Measurements from ENCODE around the gene PITRM1. TPM values are rescaled to one million over a fixed set of nuclear protein-coding genes. Genes with fewer than 3 reads are reported as not detected.

The PITRM1 gene
- total RNA-seq, 1 experiment from 2014 or later, result 70.4 TPM

GRCh38 chr10:3098689-3099088 is 73.9 kb downstream of the PITRM1 start:
- CTCF ChIA-PET, result no interaction called here
- H3K4me3 Mint-ChIP-seq (ENCODE audit: low read depth, unreplicated experiment), result no peak overlapping the region
- DNase-seq, result no peak
- peaks cover 36% of the 10 kb centered on the region for H3K4me1 Mint-ChIP-seq (ENCODE audit: low read depth, unreplicated experiment)
- TF ChIP-seq CTCF (IDR thresholded peaks at IDR 0.05; ENCODE audit: unreplicated experiment), result no peak
- H3K27ac Mint-ChIP-seq (ENCODE audit: unreplicated experiment), result no peak overlapping the region
- H3K9me3 Mint-ChIP-seq (ENCODE audit: low read depth, unreplicated experiment), result no peaks in the 10 kb centered on the region
- H3K36me3 Mint-ChIP-seq (ENCODE audit: insufficient read depth, unreplicated experiment), result peaks cover 65% of the 10 kb centered on the region
- H3K27me3 Mint-ChIP-seq (ENCODE audit: unreplicated experiment), result no peaks in the 10 kb centered on the region
- intact Hi-C loops (cut with micrococcal nuclease; ENCODE audit: unreplicated experiment), result no loop called here
- no TSS peak for BruUV-seq (replicated peaks)

GRCh38 chr10:3097160-3097559 is 75.4 kb downstream of the PITRM1 start:
- peak overlapping the region; percentile 68 for H3K27ac Mint-ChIP-seq (ENCODE audit: unreplicated experiment)

GRCh38 chr10:3096149-3096548 is 76.4 kb downstream of the PITRM1 start:
- no peak for DNase-seq
- peaks cover 61% of the 10 kb centered on the region for H3K4me1 Mint-ChIP-seq (ENCODE audit: low read depth, unreplicated experiment)
- intact Hi-C loops (cut with micrococcal nuclease; ENCODE audit: unreplicated experiment), result no loop called here
- TSS peak; percentile 24 for BruUV-seq (replicated peaks)
- peaks cover 72% of the 10 kb centered on the region for H3K36me3 Mint-ChIP-seq (ENCODE audit: insufficient read depth, unreplicated experiment)
- peak overlapping the region; percentile 59 for H3K4me3 Mint-ChIP-seq (ENCODE audit: low read depth, unreplicated experiment)
- H3K27me3 Mint-ChIP-seq (ENCODE audit: unreplicated experiment), result no peaks in the 10 kb centered on the region
- TF ChIP-seq CTCF (IDR thresholded peaks at IDR 0.05; ENCODE audit: unreplicated experiment), result no peak
- CTCF ChIA-PET, result interaction anchor here (1.4 to 2.4 kb wide), 2 partner anchors 15 to 25 kb away, joined by 4 to 6 read pairs; no protein-coding TSS in a partner anchor
- peak overlapping the region; percentile 97 for H3K27ac Mint-ChIP-seq (ENCODE audit: unreplicated experiment)
- no peaks in the 10 kb centered on the region for H3K9me3 Mint-ChIP-seq (ENCODE audit: low read depth, unreplicated experiment)

More at GRCh38 chr10:3097160-3097559, 75.4 kb downstream of the PITRM1 start:
- Mint-ChIP-seq H3K4me3 (ENCODE audit: low read depth, unreplicated experiment) (no peak overlapping the region), H3K9me3 (ENCODE audit: low read depth, unreplicated experiment) (no peaks in the 10 kb centered on the region), H3K27me3 (ENCODE audit: unreplicated experiment) (no peaks in the 10 kb centered on the region), H3K36me3 (ENCODE audit: insufficient read depth, unreplicated experiment) (peaks cover 68% of the 10 kb centered on the region), H3K4me1 (ENCODE audit: low read depth, unreplicated experiment) (peaks cover 51% of the 10 kb centered on the region)
- BruUV-seq (replicated peaks), result no TSS peak
- CTCF ChIA-PET, result no interaction called here
- intact Hi-C loops (cut with micrococcal nuclease; ENCODE audit: unreplicated experiment), result no loop called here
- TF ChIP-seq CTCF (IDR thresholded peaks at IDR 0.05; ENCODE audit: unreplicated experiment), result no peak
- DNase-seq, result no peak

GRCh38 chr10:3095373-3096139 is 77.0 kb downstream of the PITRM1 start:
- no TSS peak for BruUV-seq (replicated peaks)
- Mint-ChIP-seq H3K4me3 (ENCODE audit: low read depth, unreplicated experiment) (peak overlapping the region; percentile 59), H3K36me3 (ENCODE audit: insufficient read depth, unreplicated experiment) (peaks cover 72% of the 10 kb centered on the region), H3K27ac (ENCODE audit: unreplicated experiment) (peak overlapping the region; percentile 97), H3K27me3 (ENCODE audit: unreplicated experiment) (no peaks in the 10 kb centered on the region), H3K9me3 (ENCODE audit: low read depth, unreplicated experiment) (no peaks in the 10 kb centered on the region), H3K4me1 (ENCODE audit: low read depth, unreplicated experiment) (peaks cover 64% of the 10 kb centered on the region)
- CTCF ChIA-PET, result interaction anchor here (0.7 to 2.4 kb wide), 5 partner anchors 12 to 167 kb away, joined by 3 to 6 read pairs (median 4); no protein-coding TSS in a partner anchor
- intact Hi-C loops (cut with micrococcal nuclease; ENCODE audit: unreplicated experiment), result no loop called here
- DNase-seq, result peak; percentile 55
- TF ChIP-seq CTCF (IDR thresholded peaks at IDR 0.05; ENCODE audit: unreplicated experiment), result no peak

Measured in Calu3 (cell line).